Colonic mucosa (tissue), 4 donors: ENCODE data around the gene STAT4. TPM values are rescaled to one million over a fixed set of nuclear protein-coding genes. Genes with fewer than 3 reads are reported as not detected.
A peak's percentile ranks its signal among the peaks of the same experiment; 100 is the strongest.

Experiments
- DNase-seq: peaks from one replicate; pipeline ENCODE4 v3.0.0-alpha.2; 2020
- H3K27ac ChIP-seq: fragments of 200-600 bp; one replicate; pipeline ENCODE4 v1.8.0; 2021
- H3K27me3 ChIP-seq: fragments of 200-600 bp; one replicate; pipeline ENCODE4 v1.8.0; 2021
- H3K36me3 ChIP-seq: fragments of 200-600 bp; one replicate; pipeline ENCODE4 v1.8.0; 2021
- H3K4me1 ChIP-seq: fragments of 200-600 bp; one replicate; pipeline ENCODE4 v1.8.0; 2021; ENCODE audit warnings: mild to moderate bottlenecking
- H3K4me3 ChIP-seq: fragments of 200-600 bp; one replicate; pipeline ENCODE4 v1.8.0; 2021
- H3K9ac ChIP-seq, 2 donors: one replicate each; pipeline ENCODE4 v1.7.0; 2013; ENCODE audit warnings: control low read depth in 2 of 2, low read depth in 2 of 2, low read length in 2 of 2
- H3K9me3 ChIP-seq: fragments of 200-600 bp; one replicate; pipeline ENCODE4 v1.8.0; 2021
- CTCF ChIP-seq: fragments of 200-600 bp; IDR thresholded peaks from one replicate; pipeline ENCODE4 v1.8.0; 2022; ENCODE audit warnings: antibody characterized with exemption, mild to moderate bottlenecking
- intact Hi-C: fragments of 100-400 bp; cut with DNase I; formaldehyde crosslinking; loops from one replicate; pipeline ENCODE4 v1.14.1; 2022
- total RNA-seq, 2 donors: library from RNA; stranded (reverse); fragmentation: NEBNext Ultra II Directional in 1 of 2; extraction: Animal tissue kit (Norgen Biotek cat#: 25700) in 1 of 2; gene quantifications; one replicate each; pipeline ENCODE4 v1.2.1, GENCODE V29; 2021
- donor health status: healthy.
- donor health status: DM: no; HTN: no; CAD: no.
- donor health status: DM: no; HTN: no; CAD: no.

The STAT4 gene
- total RNA-seq, 2 donors from 2014 or later: 2.0 to 2.1 TPM

- DNase-seq: no peak
- H3K9ac ChIP-seq: no peak overlapping the region
- H3K4me3 ChIP-seq: no peak overlapping the region
- H3K4me1 ChIP-seq: no peaks in the 10 kb centered on the region
- no peaks in the 10 kb centered on the region for H3K9me3 ChIP-seq
- TF ChIP-seq CTCF: peak; percentile 71
- H3K36me3 ChIP-seq: no peaks in the 10 kb centered on the region
- intact Hi-C loops: loop anchor here (2.0 to 10.0 kb wide), 3 partner anchors 60 to 357 kb away; no protein-coding TSS in a partner anchor
- H3K27me3 ChIP-seq: no peaks in the 10 kb centered on the region
- no peak overlapping the region for H3K27ac ChIP-seq
These were observed 14.4 kb upstream of the STAT4 start for GRCh38 chr2:191165176-191165643.

- Histone ChIP-seq H3K27me3 (no peaks in the 10 kb centered on the region), H3K4me1 (no peaks in the 10 kb centered on the region), H3K4me3 (no peak overlapping the region), H3K36me3 (no peaks in the 10 kb centered on the region), H3K27ac (no peak overlapping the region), H3K9me3 (no peaks in the 10 kb centered on the region), H3K9ac (no peak overlapping the region)
- no peak for DNase-seq
- intact Hi-C loops: loop anchor here (5.0 kb wide), 1 partner anchor 106 kb away; no protein-coding TSS in a partner anchor
- no peak for TF ChIP-seq CTCF
These were observed 8.0 kb upstream of the STAT4 start for GRCh38 chr2:191158747-191159146.

DNA sequence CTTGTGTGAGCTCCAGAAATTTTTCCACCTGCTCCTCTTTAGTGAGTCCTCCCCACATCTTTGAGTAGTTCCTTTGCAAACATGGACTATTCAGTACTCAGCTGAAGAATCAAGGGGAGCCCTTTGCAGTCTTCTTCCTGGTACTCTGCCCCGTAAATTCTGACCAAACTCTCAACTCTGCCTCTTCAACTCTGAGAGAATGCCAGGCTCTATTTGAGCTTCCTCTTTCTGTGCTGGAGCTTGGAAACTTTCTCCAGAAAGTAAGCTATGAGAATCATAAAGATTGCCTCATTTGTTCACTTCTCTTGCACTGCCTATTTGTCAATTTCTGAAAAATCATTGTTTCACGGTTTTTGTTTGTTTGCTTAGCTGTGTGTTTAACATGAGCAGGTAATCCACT, 7.4 kb upstream of the STAT4 start:
- Histone ChIP-seq H3K9ac (no peak overlapping the region), H3K27me3 (no peaks in the 10 kb centered on the region), H3K9me3 (no peaks in the 10 kb centered on the region), H3K4me1 (no peaks in the 10 kb centered on the region), H3K4me3 (no peak overlapping the region), H3K36me3 (no peaks in the 10 kb centered on the region), H3K27ac (no peak overlapping the region)
- intact Hi-C loops: loop anchor here (5.0 kb wide), 1 partner anchor 106 kb away; no protein-coding TSS in a partner anchor
- DNase-seq: no peak
- TF ChIP-seq CTCF: no peak

DNA sequence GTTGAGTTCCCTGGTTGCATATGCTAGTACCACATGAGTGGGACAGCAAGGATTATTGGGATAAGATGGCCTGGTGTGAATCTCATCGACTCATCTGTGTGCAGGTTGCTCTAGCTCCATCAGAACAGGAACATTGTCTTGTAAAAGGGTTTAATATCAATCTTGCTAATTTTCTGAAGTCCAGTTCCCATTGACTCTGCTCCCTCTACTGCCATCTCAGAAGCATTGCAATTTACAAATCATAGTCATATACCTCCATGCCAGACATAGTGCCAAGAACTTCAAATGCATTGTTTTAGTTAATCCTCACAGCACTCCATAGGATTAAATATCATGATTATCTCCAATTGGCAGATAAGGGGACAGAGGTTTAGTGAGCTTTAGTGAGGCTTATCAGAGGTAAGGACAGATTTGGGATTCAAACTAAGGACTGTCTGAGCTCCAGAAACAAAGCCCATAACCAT, 4.8 kb upstream of the STAT4 start:
- H3K4me1 ChIP-seq: no peaks in the 10 kb centered on the region
- intact Hi-C loops: loop anchor here (5.0 kb wide), 1 partner anchor 103 kb away; no protein-coding TSS in a partner anchor
- no peak overlapping the region for H3K27ac ChIP-seq
- no peak overlapping the region for H3K4me3 ChIP-seq
- no peaks in the 10 kb centered on the region for H3K27me3 ChIP-seq
- no peaks in the 10 kb centered on the region for H3K36me3 ChIP-seq
- H3K9ac ChIP-seq: no peak overlapping the region
- DNase-seq: no peak
- peak; percentile 61 for TF ChIP-seq CTCF
- H3K9me3 ChIP-seq: no peaks in the 10 kb centered on the region

DNA sequence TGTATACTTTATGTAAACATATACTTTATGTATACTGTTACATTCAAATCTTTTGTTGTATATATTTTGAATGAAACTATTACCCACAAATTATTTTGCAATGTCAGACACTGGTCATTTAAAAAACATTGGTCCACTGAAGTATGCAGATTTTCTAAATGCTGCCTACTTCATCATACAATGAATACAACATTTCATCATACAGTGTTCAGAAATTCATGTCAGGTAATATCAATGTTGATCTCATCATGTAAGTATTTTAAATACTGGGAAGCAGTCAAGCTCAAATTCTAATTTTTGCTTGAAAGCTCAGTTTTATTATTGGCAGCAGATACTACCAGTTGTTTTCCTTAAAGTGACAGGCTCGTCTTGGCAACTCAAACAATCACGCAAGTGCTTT, 2.9 kb upstream of the STAT4 start:
- no peak for DNase-seq
- Histone ChIP-seq H3K4me1 (no peaks in the 10 kb centered on the region), H3K9ac (no peak overlapping the region), H3K9me3 (no peaks in the 10 kb centered on the region), H3K4me3 (no peak overlapping the region), H3K27ac (no peak overlapping the region), H3K27me3 (no peaks in the 10 kb centered on the region), H3K36me3 (no peaks in the 10 kb centered on the region)
- intact Hi-C loops: no loop called here
- TF ChIP-seq CTCF: no peak
